DND-41 (cell line): Measurements from ENCODE around the gene SWSAP1.
A peak's percentile ranks its signal among the peaks of the same experiment; 100 is the strongest.

Experiments
- ATAC-seq: fragments of 200-7000 bp; cut with Tn5 transposase; 3 replicates; pipeline ENCODE4 v1.9.1; 2021; ENCODE audit warnings: low read depth; ENCODE audit not compliant: insufficient read depth
- DNase-seq: peaks from one replicate; pipeline ENCODE4 v3.0.0-alpha.2; 2020
- H2AFZ ChIP-seq: 2 replicates; pipeline ENCODE4 v1.6.0; 2012; ENCODE audit warnings: low read depth, low read length
- H3K27ac ChIP-seq: 2 replicates; pipeline ENCODE4 v1.5.1; 2012; ENCODE audit warnings: low read length, inconsistent platforms
- H3K27me3 ChIP-seq: fragments of 200-600 bp; sonication (generic); 2 replicates; pipeline ENCODE4 v1.6.0; 2012; ENCODE audit warnings: low read length, mild to moderate bottlenecking, inconsistent platforms; ENCODE audit not compliant: insufficient read depth, poor library complexity
- H3K36me3 ChIP-seq: 2 replicates; pipeline ENCODE4 v1.5.1; 2012; ENCODE audit warnings: low read length, inconsistent platforms; ENCODE audit not compliant: insufficient read depth
- H3K4me1 ChIP-seq: 2 replicates; pipeline ENCODE4 v1.5.1; 2012; ENCODE audit warnings: mild to moderate bottlenecking, low read length; ENCODE audit not compliant: insufficient read depth
- H3K4me2 ChIP-seq: 2 replicates; pipeline ENCODE4 v1.6.0; 2012; ENCODE audit warnings: mild to moderate bottlenecking, moderate library complexity, low read length, inconsistent platforms; ENCODE audit not compliant: insufficient read depth
- H3K4me3 ChIP-seq, 2 experiments: fragments of 200-600 bp in 1 of 2; shearing (Covaris generic) in 1 of 2; 2 replicates each; pipeline ENCODE4 v1.5.1; 2012 to 2016; ENCODE audit warnings: inconsistent platforms in 2 of 2, low read length in 2 of 2, mild to moderate bottlenecking in 2 of 2, low read depth in 1 of 2, moderate library complexity in 1 of 2
- H3K79me2 ChIP-seq: 2 replicates; pipeline ENCODE4 v1.6.0; 2012; ENCODE audit warnings: low read length, inconsistent platforms; ENCODE audit not compliant: insufficient read depth
- H3K9ac ChIP-seq: 2 replicates; pipeline ENCODE4 v1.6.0; 2012; ENCODE audit warnings: low read depth, mild to moderate bottlenecking, inconsistent platforms, low read length, moderate library complexity
- H3K9me3 ChIP-seq: 2 replicates; pipeline ENCODE4 v1.5.1; 2012; ENCODE audit warnings: low read length, moderate library complexity, mild to moderate bottlenecking, inconsistent platforms; ENCODE audit not compliant: insufficient read depth, severe bottlenecking
- H4K20me1 ChIP-seq: 2 replicates; pipeline ENCODE4 v1.6.0; 2012; ENCODE audit warnings: low read length; ENCODE audit not compliant: insufficient read depth
- EZH2 ChIP-seq: IDR thresholded peaks from 3 replicates; pipeline ENCODE4 v1.6.1; 2012; ENCODE audit warnings: borderline replicate concordance, low read depth, mild to moderate bottlenecking, moderate library complexity, low read length, inconsistent platforms; ENCODE audit not compliant: severe bottlenecking
- TF ChIP-seq, protein P1 (sequence below): IDR thresholded peaks from 2 replicates; pipeline ENCODE4 v1.5.1; 2012; ENCODE audit warnings: borderline replicate concordance, low read length, moderate library complexity, mild to moderate bottlenecking; ENCODE audit not compliant: poor library complexity, severe bottlenecking; ENCODE audit errors: extremely low read depth

The SWSAP1 gene

DNA sequence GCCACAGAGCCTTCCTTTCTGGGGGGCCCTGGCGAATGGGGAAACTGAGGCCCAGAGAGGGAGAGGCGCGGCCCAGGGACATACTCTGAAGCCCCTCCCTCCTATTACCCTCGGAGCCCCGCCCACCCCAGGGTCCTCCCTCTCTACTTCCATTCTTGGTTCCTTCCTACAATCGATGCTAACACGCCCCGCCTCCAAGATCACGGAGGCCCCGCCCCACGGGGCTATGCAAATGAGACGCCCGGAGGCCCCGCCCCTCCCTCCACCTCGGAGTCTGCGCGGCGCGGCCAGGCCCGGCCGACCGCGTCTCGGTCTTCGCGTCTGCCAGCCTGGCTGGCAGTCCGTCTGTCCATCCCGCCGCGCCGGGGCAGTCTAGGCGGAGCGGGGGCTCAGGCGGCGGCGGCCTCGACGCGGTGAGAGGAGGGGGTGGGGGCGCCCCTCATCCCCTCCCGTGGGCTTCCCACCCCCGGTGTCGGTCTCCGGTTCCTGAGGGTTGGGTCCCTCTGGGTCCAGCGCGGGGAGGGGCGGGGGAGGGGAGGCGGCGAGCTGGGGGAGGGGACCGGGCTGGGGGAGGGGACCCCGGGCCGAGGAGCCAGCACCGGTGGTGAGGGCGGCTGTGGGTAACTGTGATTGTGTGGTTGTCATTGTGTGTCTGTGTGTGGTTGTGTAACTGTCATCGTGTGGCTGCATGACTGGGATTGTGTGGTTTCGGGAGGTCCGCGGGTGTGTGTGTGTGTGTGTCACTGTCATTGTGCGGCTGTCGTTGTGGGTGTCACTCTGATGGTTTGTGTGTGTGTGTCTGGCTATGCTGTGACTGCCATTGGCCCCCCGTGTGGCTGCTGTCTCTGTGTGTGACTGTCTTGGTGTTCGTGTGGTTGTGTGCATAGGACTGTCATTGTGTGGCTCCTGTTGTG is 19.0 kb upstream of the SWSAP1 start, which contains the start of gene PLPPR2:
Gene PLPPR2, plus strand, starts transcription at position 273 of the 914 bp plus-strand sequence. CDS start 2,242 bp downstream, outside the sequence.
- peak within 1 kb of the TSS in 1 of 2 experiments; percentile 53; a peak in 3 of 4 replicates for H3K4me3 ChIP-seq
- H3K4me2 ChIP-seq: peak within 1 kb of the TSS; percentile 70
- no peaks in the 10 kb centered on the region for H3K36me3 ChIP-seq
- H3K4me1 ChIP-seq: peaks cover 11% of the 10 kb centered on the region
- ATAC-seq: peak; percentile 93
- peaks cover 3% of the 10 kb centered on the region; the same call in 1 of the 2 replicates for H4K20me1 ChIP-seq
- H2AFZ ChIP-seq: peak within 1 kb of the TSS; percentile 23; the same call in 1 of the 2 replicates
- peak within 1 kb of the TSS; percentile 45 for H3K9ac ChIP-seq
- H3K9me3 ChIP-seq: no peaks in the 10 kb centered on the region
- H3K79me2 ChIP-seq: no peaks in the 10 kb centered on the region
- no peak within 1 kb of the TSS for H3K27ac ChIP-seq
- TF ChIP-seq, protein P1, sequence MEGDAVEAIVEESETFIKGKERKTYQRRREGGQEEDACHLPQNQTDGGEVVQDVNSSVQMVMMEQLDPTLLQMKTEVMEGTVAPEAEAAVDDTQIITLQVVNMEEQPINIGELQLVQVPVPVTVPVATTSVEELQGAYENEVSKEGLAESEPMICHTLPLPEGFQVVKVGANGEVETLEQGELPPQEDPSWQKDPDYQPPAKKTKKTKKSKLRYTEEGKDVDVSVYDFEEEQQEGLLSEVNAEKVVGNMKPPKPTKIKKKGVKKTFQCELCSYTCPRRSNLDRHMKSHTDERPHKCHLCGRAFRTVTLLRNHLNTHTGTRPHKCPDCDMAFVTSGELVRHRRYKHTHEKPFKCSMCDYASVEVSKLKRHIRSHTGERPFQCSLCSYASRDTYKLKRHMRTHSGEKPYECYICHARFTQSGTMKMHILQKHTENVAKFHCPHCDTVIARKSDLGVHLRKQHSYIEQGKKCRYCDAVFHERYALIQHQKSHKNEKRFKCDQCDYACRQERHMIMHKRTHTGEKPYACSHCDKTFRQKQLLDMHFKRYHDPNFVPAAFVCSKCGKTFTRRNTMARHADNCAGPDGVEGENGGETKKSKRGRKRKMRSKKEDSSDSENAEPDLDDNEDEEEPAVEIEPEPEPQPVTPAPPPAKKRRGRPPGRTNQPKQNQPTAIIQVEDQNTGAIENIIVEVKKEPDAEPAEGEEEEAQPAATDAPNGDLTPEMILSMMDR: no peak
- no peak for TF ChIP-seq EZH2
- H3K27me3 ChIP-seq: no peaks in the 10 kb centered on the region
- peak; percentile 89 for DNase-seq

DNA sequence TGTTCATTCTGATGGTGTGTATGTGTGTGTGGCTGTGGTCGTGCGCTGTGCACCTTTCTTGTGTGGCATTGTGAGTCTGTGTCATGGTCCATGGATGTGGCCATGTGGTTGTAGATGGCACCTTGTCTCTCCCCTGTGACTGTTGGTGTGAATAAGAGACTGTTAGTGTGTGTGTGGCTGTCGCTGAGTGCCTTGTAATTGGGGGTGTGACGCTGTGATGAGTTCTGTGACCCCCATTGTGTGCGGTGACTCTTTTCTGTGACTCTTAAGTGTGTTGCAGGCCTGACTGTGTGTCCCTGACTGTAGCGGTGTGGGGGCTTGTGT is 18.4 kb upstream of the SWSAP1 start:
- peaks cover 3% of the 10 kb centered on the region; the same call in 1 of the 2 replicates for H4K20me1 ChIP-seq
- no peak for DNase-seq
- no peaks in the 10 kb centered on the region for H3K9me3 ChIP-seq
- H3K79me2 ChIP-seq: no peaks in the 10 kb centered on the region
- TF ChIP-seq, protein P1: no peak
- no peak for TF ChIP-seq EZH2
- H3K36me3 ChIP-seq: 0 out of 2 replicates have a peak, but pooled peaks cover under 1% of the 10 kb centered on the region
- H3K27ac ChIP-seq: no peak overlapping the region
- H2AFZ ChIP-seq: no peak overlapping the region
- H3K4me1 ChIP-seq: peaks cover 11% of the 10 kb centered on the region
- peak overlapping the region in 1 of 2 experiments; percentile 53; a peak in 2 of 4 replicates for H3K4me3 ChIP-seq
- H3K9ac ChIP-seq: no peak overlapping the region; the same call in 1 of the 2 replicates
- peak overlapping the region; percentile 70 for H3K4me2 ChIP-seq
- H3K27me3 ChIP-seq: no peaks in the 10 kb centered on the region
- no peak for ATAC-seq

DNA sequence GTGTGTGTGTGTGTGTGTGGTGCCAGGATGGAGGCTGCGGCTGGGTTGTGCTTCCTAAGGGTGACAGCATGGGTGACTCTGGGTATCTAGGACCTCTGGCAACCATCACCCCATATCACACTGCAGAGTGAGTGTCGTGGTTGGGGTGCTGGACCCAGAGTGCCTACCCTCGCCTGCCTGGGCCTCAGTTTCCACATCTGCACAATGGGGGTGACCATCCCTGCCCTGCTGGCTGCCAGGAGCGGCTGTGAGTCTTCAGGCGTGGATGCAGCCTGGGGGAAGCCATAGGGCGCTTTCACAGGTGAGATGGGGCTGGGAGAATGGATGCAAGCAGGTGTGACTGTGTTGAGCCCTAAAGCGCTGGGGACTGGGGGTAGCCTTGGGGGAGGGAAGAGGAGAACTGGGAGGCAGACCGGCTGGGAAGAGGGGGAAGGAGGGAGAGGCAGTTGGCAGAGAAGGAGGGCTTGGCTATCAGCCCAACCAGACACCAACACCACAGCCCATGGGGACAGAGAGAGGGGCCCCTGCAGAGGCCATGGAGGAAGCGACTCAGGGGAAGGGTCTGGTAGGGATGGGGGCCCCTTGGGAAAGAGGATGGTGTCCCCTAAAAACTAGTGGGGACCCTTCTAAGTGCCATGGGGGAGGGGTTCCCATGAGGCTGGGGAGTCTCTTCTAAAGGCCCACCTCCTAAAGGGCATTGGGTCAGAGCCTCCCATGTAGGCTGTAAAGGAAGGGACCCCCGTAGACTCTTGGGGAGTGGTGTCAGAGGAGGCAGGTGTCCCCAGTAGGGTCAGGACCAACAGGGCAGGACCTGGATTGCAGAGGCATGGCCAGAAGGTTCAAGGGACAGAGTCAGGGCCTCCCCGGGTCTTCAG is 17.6 kb upstream of the SWSAP1 start:
- Histone ChIP-seq H3K9ac (no peak overlapping the region), H3K9me3 (no peaks in the 10 kb centered on the region), H3K79me2 (no peaks in the 10 kb centered on the region), H3K27ac (no peak overlapping the region), H4K20me1 (peaks cover 3% of the 10 kb centered on the region; the same call in 1 of the 2 replicates), H3K4me3 (no peak overlapping the region), H3K27me3 (no peaks in the 10 kb centered on the region), H2AFZ (no peak overlapping the region), H3K4me2 (no peak overlapping the region), H3K36me3 (peaks cover 4% of the 10 kb centered on the region; the same call in 1 of the 2 replicates), H3K4me1 (peaks cover 11% of the 10 kb centered on the region)
- no peak for TF ChIP-seq EZH2
- TF ChIP-seq, protein P1: no peak
- DNase-seq (no peak), ATAC-seq (no peak)
